HFFc6 (cell line): ENCODE measurements around the gene GTF2H4. TPM values are rescaled to one million over a fixed set of nuclear protein-coding genes. Genes with fewer than 3 reads are reported as not detected.
"Not testable (repeated sequence)": the region's sequence is repeated elsewhere in the genome, so short reads cannot be mapped to it uniquely, and the experiment has no call there.

Source experiments
- DNase-seq: peaks from one replicate; pipeline ENCODE4 v3.0.0-alpha.2; 2018
- H3K27ac Mint-ChIP-seq: 2 replicates; pipeline ENCODE4 v1.8.0; 2020; ENCODE audit warnings: mild to moderate bottlenecking, mixed read lengths
- H3K27me3 Mint-ChIP-seq: 2 replicates; pipeline ENCODE4 v1.8.0; 2021; ENCODE audit warnings: mild to moderate bottlenecking, moderate library complexity, mixed read lengths; ENCODE audit not compliant: insufficient read depth
- H3K36me3 Mint-ChIP-seq: 2 replicates; pipeline ENCODE4 v1.8.0; 2021; ENCODE audit warnings: low read depth, mixed read lengths
- H3K4me1 Mint-ChIP-seq: 2 replicates; pipeline ENCODE4 v1.8.0; 2020; ENCODE audit warnings: low read depth, mixed read lengths
- H3K4me3 Mint-ChIP-seq: 2 replicates; pipeline ENCODE4 v1.8.0; 2020; ENCODE audit warnings: mild to moderate bottlenecking, moderate library complexity, mixed read lengths
- H3K9me3 Mint-ChIP-seq: 2 replicates; pipeline ENCODE4 v1.8.0; 2020; ENCODE audit warnings: mild to moderate bottlenecking, mixed read lengths
- CTCF ChIP-seq: fragments of 200-600 bp; sonication (generic); IDR thresholded peaks from 2 replicates; pipeline ENCODE4 v1.5.0; 2021; ENCODE audit warnings: antibody characterized with exemption, mild to moderate bottlenecking
- total RNA-seq, 6 experiments: library from RNA; stranded (reverse); fragmentation: NEBNext Ultra II Directional; extraction: Animal tissue kit (Norgen Biotek cat#: 25700); gene quantifications; 2 replicates in 1 of 6; 3 replicates in 5 of 6; pipeline ENCODE4 v1.2.3, GENCODE V29; 2021

GTF2H4 gene
- total RNA-seq, 6 experiments from 2014 or later: 23.9 to 27.1 (median 26.5) TPM

GRCh38 chr6:30908700-30909099, 693 bp downstream of the GTF2H4 start:
- Mint-ChIP-seq H3K9me3 (no peaks in the 10 kb centered on the region), H3K4me3 (peak overlapping the region; percentile 97), H3K36me3 (peaks cover 6% of the 10 kb centered on the region; the same call in 1 of the 2 replicates), H3K27ac (peak overlapping the region; percentile 73), H3K27me3 (no peaks in the 10 kb centered on the region), H3K4me1 (peaks cover 18% of the 10 kb centered on the region)
- DNase-seq: no peak
- TF ChIP-seq CTCF: no peak

GRCh38 chr6:30910473-30910872, 2.5 kb downstream of the GTF2H4 start:
- H3K36me3 Mint-ChIP-seq, DNase-seq, H3K9me3 Mint-ChIP-seq, H3K4me3 Mint-ChIP-seq, H3K27ac Mint-ChIP-seq, H3K27me3 Mint-ChIP-seq: not testable (repeated sequence)
- peaks cover 33% of the 10 kb centered on the region for H3K4me1 Mint-ChIP-seq

- Mint-ChIP-seq H3K27me3 (no peaks in the 10 kb centered on the region), H3K4me3 (peak overlapping the region; percentile 87), H3K36me3 (peaks cover 11% of the 10 kb centered on the region), H3K27ac (peak overlapping the region; percentile 88; the same call in 1 of the 2 replicates), H3K4me1 (peaks cover 38% of the 10 kb centered on the region), H3K9me3 (no peaks in the 10 kb centered on the region)
- no peak for DNase-seq
- TF ChIP-seq CTCF: no peak
Observed at GRCh38 chr6:30912746-30913520, 4.9 kb downstream of the GTF2H4 start.

- Mint-ChIP-seq H3K4me3 (peak overlapping the region; percentile 87), H3K36me3 (peaks cover 11% of the 10 kb centered on the region), H3K27ac (peak overlapping the region; percentile 88), H3K9me3 (no peaks in the 10 kb centered on the region), H3K27me3 (no peaks in the 10 kb centered on the region), H3K4me1 (peaks cover 33% of the 10 kb centered on the region)
- TF ChIP-seq CTCF: no peak
- DNase-seq: no peak
Observed at GRCh38 chr6:30913721-30914075, 5.7 kb downstream of the GTF2H4 start.

GRCh38 chr6:30914076-30914853, 6.3 kb downstream of the GTF2H4 start, which contains the start of gene VARS2:
TSS of gene VARS2 (plus strand) at chr6:30914238. CDS start at chr6:30914837, 599 bp downstream.
- Mint-ChIP-seq H3K4me3 (peak within 1 kb of the TSS; percentile 87), H3K27ac (peak within 1 kb of the TSS; percentile 88), H3K4me1 (peaks cover 28% of the 10 kb centered on the region), H3K36me3 (peaks cover 11% of the 10 kb centered on the region), H3K27me3 (no peaks in the 10 kb centered on the region), H3K9me3 (no peaks in the 10 kb centered on the region)
- DNase-seq: peak; percentile 85
- peak; percentile 70 for TF ChIP-seq CTCF
